OCI-LY7 (cell line): ENCODE results near the gene KRT17.

Experiments
- CTCF ChIP-seq: fragments of 200-600 bp; sonication (generic); conservative IDR thresholded peaks from 2 replicates; pipeline ENCODE4 v1.5.1; 2014; ENCODE audit warnings: mild to moderate bottlenecking, antibody characterized with exemption, low read length, moderate library complexity, mixed read lengths
- EZH2phosphoT487 ChIP-seq: fragments of 200-600 bp; sonication (generic); IDR thresholded peaks from 2 replicates; pipeline ENCODE4 v1.6.1; 2018; ENCODE audit warnings: low read depth, borderline replicate concordance, mild to moderate bottlenecking, mixed run types, antibody characterized with exemption, low read length, moderate library complexity, mixed read lengths

DNA sequence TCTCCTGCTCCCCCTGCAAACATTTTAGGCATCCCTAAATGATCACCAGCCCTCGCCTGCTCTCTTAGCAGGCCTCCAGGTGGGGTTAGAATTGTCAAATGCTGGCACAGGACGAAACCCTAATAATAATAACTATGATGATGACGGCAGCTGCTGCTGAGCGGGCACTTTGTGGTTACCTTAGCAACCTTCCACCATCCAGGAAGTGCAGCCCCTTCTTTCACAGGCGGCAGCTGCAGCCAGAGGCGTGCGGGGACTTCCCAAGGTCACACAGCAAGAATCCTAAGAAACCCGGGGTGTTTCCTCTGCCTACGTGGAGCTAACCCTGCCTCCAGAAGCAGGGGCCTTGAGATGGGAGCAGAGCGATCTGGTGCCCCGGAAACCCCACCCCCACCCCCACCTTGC is 41.9 kb upstream of the KRT17 start:
- TF ChIP-seq CTCF = peak; percentile 59; the same call in 1 of the 2 replicates
- no peak for TF ChIP-seq EZH2phosphoT487
